Right forelimb (tissue), 1 donor: ENCODE data around the gene LRBA.

Experiments
- DNase-seq: peaks from one replicate; pipeline ENCODE4 v3.0.0-alpha.2; 2018

The LRBA gene

GRCh38 chr4:150297861-150298474 lies 717.1 kb downstream of the LRBA start:
- no peak for DNase-seq

- DNase-seq, result no peak
Observed at GRCh38 chr4:150289881-150290280, 725.2 kb downstream of the LRBA start.

- DNase-seq, result no peak
Observed at GRCh38 chr4:150289198-150289597, 725.9 kb downstream of the LRBA start.

- DNase-seq, result no peak
Observed at GRCh38 chr4:150286656-150287055, 728.4 kb downstream of the LRBA start.

GRCh38 chr4:150283689-150284088 lies 731.4 kb downstream of the LRBA start:
- no peak for DNase-seq

- DNase-seq, result no peak
Observed at GRCh38 chr4:150280975-150281374, 734.1 kb downstream of the LRBA start.

- DNase-seq, result no peak
Observed at GRCh38 chr4:150280081-150280895, 734.8 kb downstream of the LRBA start.

GRCh38 chr4:150278206-150278605 lies 736.9 kb downstream of the LRBA start:
- no peak for DNase-seq

- no peak for DNase-seq
Observed at GRCh38 chr4:150268444-150268843, 746.6 kb downstream of the LRBA start.

- DNase-seq, result no peak
Observed at GRCh38 chr4:150265806-150266205, 749.3 kb downstream of the LRBA start.

- no peak for DNase-seq
Observed at GRCh38 chr4:150264595-150265161, 750.4 kb downstream of the LRBA start.

GRCh38 chr4:150262611-150263010 lies 752.5 kb downstream of the LRBA start:
- DNase-seq, result no peak

- DNase-seq, result no peak
Observed at GRCh38 chr4:150261571-150261970, 753.5 kb downstream of the LRBA start.

- no peak for DNase-seq
Observed at GRCh38 chr4:150259861-150260567, 755.1 kb downstream of the LRBA start.

- DNase-seq, result no peak
Observed at GRCh38 chr4:150258569-150258968, 756.5 kb downstream of the LRBA start.

- DNase-seq, result no peak
Observed at GRCh38 chr4:150256841-150257730, 758.0 kb downstream of the LRBA start.

- no peak for DNase-seq
Observed at GRCh38 chr4:150256225-150256620, 758.9 kb downstream of the LRBA start.

- no peak for DNase-seq
Observed at GRCh38 chr4:150255610-150256224, 759.4 kb downstream of the LRBA start.

- DNase-seq, result no peak
Observed at GRCh38 chr4:150253965-150254630, 761.0 kb downstream of the LRBA start.

GRCh38 chr4:150253416-150253815 lies 761.7 kb downstream of the LRBA start:
- DNase-seq, result no peak

GRCh38 chr4:150252741-150253140 lies 762.3 kb downstream of the LRBA start:
- DNase-seq, result no peak
